ENCODE measurements around the gene TMEM130. TPM values are rescaled to one million over a fixed set of nuclear protein-coding genes. Genes with fewer than 3 reads are reported as not detected.

The TMEM130 gene
- polyA plus RNA-seq, 1 donor (not counting 4 experiments of a cell fraction or from before 2014, with no cell fraction given), result not detected

DNA sequence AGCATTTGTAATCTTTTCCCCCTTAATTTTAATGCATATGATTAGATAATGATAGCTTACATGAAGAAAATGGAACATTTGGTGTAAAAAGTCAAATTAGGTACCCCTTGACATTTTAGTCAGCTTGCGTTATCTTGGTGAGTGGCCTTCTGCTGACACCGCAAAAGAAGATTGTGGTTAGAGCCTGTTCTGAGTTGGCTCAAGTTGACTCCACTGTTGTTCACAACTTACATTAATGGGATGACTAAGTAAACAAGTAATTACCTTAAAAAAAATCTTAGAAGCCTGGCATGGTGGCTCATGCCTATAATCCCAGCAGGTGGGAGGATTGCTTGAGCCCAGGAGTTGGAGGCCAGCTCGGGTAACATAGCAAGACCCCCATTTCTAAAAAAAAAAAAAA, 32.7 kb upstream of the TMEM130 start:
- DNase-seq (ENCODE audit: low read depth, low spot score), result no peak
- no peak for TF ChIP-seq EZH2 (IDR thresholded peaks at IDR 0.05; ENCODE audit: low read length)
- TF ChIP-seq, protein P1, sequence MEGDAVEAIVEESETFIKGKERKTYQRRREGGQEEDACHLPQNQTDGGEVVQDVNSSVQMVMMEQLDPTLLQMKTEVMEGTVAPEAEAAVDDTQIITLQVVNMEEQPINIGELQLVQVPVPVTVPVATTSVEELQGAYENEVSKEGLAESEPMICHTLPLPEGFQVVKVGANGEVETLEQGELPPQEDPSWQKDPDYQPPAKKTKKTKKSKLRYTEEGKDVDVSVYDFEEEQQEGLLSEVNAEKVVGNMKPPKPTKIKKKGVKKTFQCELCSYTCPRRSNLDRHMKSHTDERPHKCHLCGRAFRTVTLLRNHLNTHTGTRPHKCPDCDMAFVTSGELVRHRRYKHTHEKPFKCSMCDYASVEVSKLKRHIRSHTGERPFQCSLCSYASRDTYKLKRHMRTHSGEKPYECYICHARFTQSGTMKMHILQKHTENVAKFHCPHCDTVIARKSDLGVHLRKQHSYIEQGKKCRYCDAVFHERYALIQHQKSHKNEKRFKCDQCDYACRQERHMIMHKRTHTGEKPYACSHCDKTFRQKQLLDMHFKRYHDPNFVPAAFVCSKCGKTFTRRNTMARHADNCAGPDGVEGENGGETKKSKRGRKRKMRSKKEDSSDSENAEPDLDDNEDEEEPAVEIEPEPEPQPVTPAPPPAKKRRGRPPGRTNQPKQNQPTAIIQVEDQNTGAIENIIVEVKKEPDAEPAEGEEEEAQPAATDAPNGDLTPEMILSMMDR (optimal IDR thresholded peaks at IDR 0.05 in 1 of 3, IDR thresholded peaks at IDR 0.05 in 1 of 3, conservative IDR thresholded peaks at IDR 0.05 in 1 of 3; ENCODE audit: extremely low read depth in 1 of 3, insufficient read depth in 2 of 3, low read length in 3 of 3), result no peak
- FAIRE-seq, result no peak
- Histone ChIP-seq H3K9me3 (ENCODE audit: control insufficient read depth, low read depth, low read length) (no peaks in the 10 kb centered on the region), H3K4me3 (ENCODE audit: control insufficient read depth in 2 of 3, extremely low read depth in 1 of 3, insufficient read depth in 2 of 3, low read depth in 1 of 3, low read length in 3 of 3) (no peak overlapping the region), H3K9ac (ENCODE audit: control insufficient read depth, extremely low read depth, insufficient read depth, low read length) (no peak overlapping the region), H4K20me1 (ENCODE audit: control insufficient read depth, extremely low read depth, insufficient read depth, low read length) (no peaks in the 10 kb centered on the region), H3K36me3 (ENCODE audit: control insufficient read depth in 2 of 2, extremely low read depth in 1 of 2, insufficient read depth in 2 of 2, low read length in 2 of 2) (peaks cover 23 to 31% of the 10 kb centered on the region in 2 experiments), H3K4me1 (ENCODE audit: control insufficient read depth, extremely low read depth, insufficient read depth, low read length) (no peaks in the 10 kb centered on the region), H3K27ac (ENCODE audit: control insufficient read depth, insufficient read depth, low read length) (no peak overlapping the region), H3K4me2 (ENCODE audit: control insufficient read depth, extremely low read depth, insufficient read depth, low read depth, low read length) (no peak overlapping the region), H3K9me1 (ENCODE audit: control insufficient read depth, extremely low read depth, insufficient read depth, low read length) (no peaks in the 10 kb centered on the region), H3K27me3 (ENCODE audit: control insufficient read depth, extremely low read depth, insufficient read depth, low read length) (no peaks in the 10 kb centered on the region), H3K79me2 (ENCODE audit: control insufficient read depth, insufficient read depth, low read length) (no peaks in the 10 kb centered on the region), H2AFZ (ENCODE audit: control insufficient read depth, low read length) (no peak overlapping the region)
- dilution Hi-C loops (cut with MboI; ENCODE audit: extremely low pct_ligation_motif_present, low sequenced_read_pairs), result no loop called here

DNA sequence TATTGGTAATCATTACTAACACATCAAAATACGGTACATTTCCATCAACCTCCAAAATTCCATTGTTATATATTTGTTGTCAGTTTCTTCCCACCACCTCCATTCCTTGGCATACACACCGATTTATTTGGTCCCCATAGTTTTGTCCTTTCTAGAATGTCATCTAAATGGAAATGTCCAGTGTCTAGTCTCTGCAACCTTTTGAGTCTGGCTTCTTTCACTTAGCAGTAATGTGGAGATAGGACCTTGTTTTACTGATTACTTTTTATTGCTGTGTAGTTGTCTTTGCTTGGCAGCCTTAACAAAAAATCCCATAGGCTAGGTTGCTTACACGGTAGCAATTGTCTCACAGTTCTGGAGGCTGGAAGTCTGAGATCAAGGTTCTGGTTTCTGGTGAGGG, 31.0 kb upstream of the TMEM130 start:
- H3K36me3 ChIP-seq (ENCODE audit: control insufficient read depth in 2 of 2, extremely low read depth in 1 of 2, insufficient read depth in 2 of 2, low read length in 2 of 2), result peaks cover 24 to 31% of the 10 kb centered on the region in 2 experiments
- DNase-seq (ENCODE audit: low read depth, low spot score), result no peak
- TF ChIP-seq, protein P1 (optimal IDR thresholded peaks at IDR 0.05 in 1 of 3, IDR thresholded peaks at IDR 0.05 in 1 of 3, conservative IDR thresholded peaks at IDR 0.05 in 1 of 3; ENCODE audit: extremely low read depth in 1 of 3, insufficient read depth in 2 of 3, low read length in 3 of 3), result no peak
- no peak for TF ChIP-seq EZH2 (IDR thresholded peaks at IDR 0.05; ENCODE audit: low read length)
- no peaks in the 10 kb centered on the region for H3K9me3 ChIP-seq (ENCODE audit: control insufficient read depth, low read depth, low read length)
- H3K27ac ChIP-seq (ENCODE audit: control insufficient read depth, insufficient read depth, low read length), result no peak overlapping the region
- no peaks in the 10 kb centered on the region for H3K4me1 ChIP-seq (ENCODE audit: control insufficient read depth, extremely low read depth, insufficient read depth, low read length)
- no peak overlapping the region for H3K4me3 ChIP-seq (ENCODE audit: control insufficient read depth in 2 of 3, extremely low read depth in 1 of 3, insufficient read depth in 2 of 3, low read depth in 1 of 3, low read length in 3 of 3)
- FAIRE-seq, result no peak
- no peaks in the 10 kb centered on the region for H3K9me1 ChIP-seq (ENCODE audit: control insufficient read depth, extremely low read depth, insufficient read depth, low read length)
- no peaks in the 10 kb centered on the region for H3K79me2 ChIP-seq (ENCODE audit: control insufficient read depth, insufficient read depth, low read length)
- H3K9ac ChIP-seq (ENCODE audit: control insufficient read depth, extremely low read depth, insufficient read depth, low read length), result no peak overlapping the region
- dilution Hi-C loops (cut with MboI; ENCODE audit: extremely low pct_ligation_motif_present, low sequenced_read_pairs), result no loop called here
- no peaks in the 10 kb centered on the region for H3K27me3 ChIP-seq (ENCODE audit: control insufficient read depth, extremely low read depth, insufficient read depth, low read length)
- H3K4me2 ChIP-seq (ENCODE audit: control insufficient read depth, extremely low read depth, insufficient read depth, low read depth, low read length), result no peak overlapping the region
- H4K20me1 ChIP-seq (ENCODE audit: control insufficient read depth, extremely low read depth, insufficient read depth, low read length), result no peaks in the 10 kb centered on the region
- H2AFZ ChIP-seq (ENCODE audit: control insufficient read depth, low read length), result no peak overlapping the region
